DND-41 (cell line): Measurements from ENCODE around the gene SERTM2.

Experiments used
- ATAC-seq: fragments of 200-7000 bp; cut with Tn5 transposase; 3 replicates; pipeline ENCODE4 v1.9.1; 2021; ENCODE audit warnings: low read depth; ENCODE audit not compliant: insufficient read depth
- DNase-seq: peaks from one replicate; pipeline ENCODE4 v3.0.0-alpha.2; 2020
- H2AFZ ChIP-seq: 2 replicates; pipeline ENCODE4 v1.6.0; 2012; ENCODE audit warnings: low read depth, low read length
- H3K27ac ChIP-seq: 2 replicates; pipeline ENCODE4 v1.5.1; 2012; ENCODE audit warnings: low read length, inconsistent platforms
- H3K27me3 ChIP-seq: fragments of 200-600 bp; sonication (generic); 2 replicates; pipeline ENCODE4 v1.6.0; 2012; ENCODE audit warnings: low read length, mild to moderate bottlenecking, inconsistent platforms; ENCODE audit not compliant: insufficient read depth, poor library complexity
- H3K36me3 ChIP-seq: 2 replicates; pipeline ENCODE4 v1.5.1; 2012; ENCODE audit warnings: low read length, inconsistent platforms; ENCODE audit not compliant: insufficient read depth
- H3K4me1 ChIP-seq: 2 replicates; pipeline ENCODE4 v1.5.1; 2012; ENCODE audit warnings: mild to moderate bottlenecking, low read length; ENCODE audit not compliant: insufficient read depth
- H3K4me2 ChIP-seq: 2 replicates; pipeline ENCODE4 v1.6.0; 2012; ENCODE audit warnings: mild to moderate bottlenecking, moderate library complexity, low read length, inconsistent platforms; ENCODE audit not compliant: insufficient read depth
- H3K4me3 ChIP-seq, 2 experiments: fragments of 200-600 bp in 1 of 2; shearing (Covaris generic) in 1 of 2; 2 replicates each; pipeline ENCODE4 v1.5.1; 2012 to 2016; ENCODE audit warnings: inconsistent platforms in 2 of 2, low read length in 2 of 2, mild to moderate bottlenecking in 2 of 2, low read depth in 1 of 2, moderate library complexity in 1 of 2
- H3K79me2 ChIP-seq: 2 replicates; pipeline ENCODE4 v1.6.0; 2012; ENCODE audit warnings: low read length, inconsistent platforms; ENCODE audit not compliant: insufficient read depth
- H3K9ac ChIP-seq: 2 replicates; pipeline ENCODE4 v1.6.0; 2012; ENCODE audit warnings: low read depth, mild to moderate bottlenecking, inconsistent platforms, low read length, moderate library complexity
- H3K9me3 ChIP-seq: 2 replicates; pipeline ENCODE4 v1.5.1; 2012; ENCODE audit warnings: low read length, moderate library complexity, mild to moderate bottlenecking, inconsistent platforms; ENCODE audit not compliant: insufficient read depth, severe bottlenecking
- H4K20me1 ChIP-seq: 2 replicates; pipeline ENCODE4 v1.6.0; 2012; ENCODE audit warnings: low read length; ENCODE audit not compliant: insufficient read depth
- CTCF ChIP-seq: IDR thresholded peaks from 2 replicates; pipeline ENCODE4 v1.5.1; 2012; ENCODE audit warnings: borderline replicate concordance, low read length, moderate library complexity, mild to moderate bottlenecking; ENCODE audit not compliant: poor library complexity, severe bottlenecking; ENCODE audit errors: extremely low read depth
- EZH2 ChIP-seq: IDR thresholded peaks from 3 replicates; pipeline ENCODE4 v1.6.1; 2012; ENCODE audit warnings: borderline replicate concordance, low read depth, mild to moderate bottlenecking, moderate library complexity, low read length, inconsistent platforms; ENCODE audit not compliant: severe bottlenecking

Gene SERTM2

GRCh38 chrX:111511477-111511876 lies at the start of gene SERTM2:
Gene SERTM2, plus strand, starts transcription at chrX:111511645. Its CDS starts 7,213 bp downstream, at chrX:111518858.
- no peaks in the 10 kb centered on the region for H3K36me3 ChIP-seq
- H4K20me1 ChIP-seq = no peaks in the 10 kb centered on the region
- no peak for ATAC-seq
- no peaks in the 10 kb centered on the region for H3K9me3 ChIP-seq
- H3K27ac ChIP-seq = no peak within 1 kb of the TSS
- no peak within 1 kb of the TSS for H2AFZ ChIP-seq
- H3K27me3 ChIP-seq = no peaks in the 10 kb centered on the region
- no peak for DNase-seq
- no peak within 1 kb of the TSS for H3K4me2 ChIP-seq
- no peak within 1 kb of the TSS for H3K4me3 ChIP-seq
- H3K9ac ChIP-seq = no peak within 1 kb of the TSS
- no peaks in the 10 kb centered on the region for H3K79me2 ChIP-seq
- TF ChIP-seq CTCF (no peak), EZH2 (no peak)
- no peaks in the 10 kb centered on the region for H3K4me1 ChIP-seq

- no peaks in the 10 kb centered on the region for H3K36me3 ChIP-seq
- TF ChIP-seq EZH2 = no peak
- TF ChIP-seq CTCF = no peak
- no peak overlapping the region for H3K9ac ChIP-seq
- no peaks in the 10 kb centered on the region for H3K27me3 ChIP-seq
- H3K9me3 ChIP-seq = no peaks in the 10 kb centered on the region
- no peak overlapping the region for H3K4me2 ChIP-seq
- no peak overlapping the region for H2AFZ ChIP-seq
- H3K4me1 ChIP-seq = no peaks in the 10 kb centered on the region
- no peak overlapping the region for H3K4me3 ChIP-seq
- no peaks in the 10 kb centered on the region for H4K20me1 ChIP-seq
- ATAC-seq (no peak), DNase-seq (no peak)
- H3K79me2 ChIP-seq = no peaks in the 10 kb centered on the region
- H3K27ac ChIP-seq = no peak overlapping the region
Observed at GRCh38 chrX:111465669-111466068, 45.8 kb upstream of the SERTM2 start.

- DNase-seq (no peak), ATAC-seq (no peak)
- no peak overlapping the region for H3K9ac ChIP-seq
- no peaks in the 10 kb centered on the region for H3K4me1 ChIP-seq
- no peak overlapping the region for H3K4me2 ChIP-seq
- no peaks in the 10 kb centered on the region for H4K20me1 ChIP-seq
- H3K27me3 ChIP-seq = no peaks in the 10 kb centered on the region
- no peak for TF ChIP-seq CTCF
- TF ChIP-seq EZH2 = no peak
- H2AFZ ChIP-seq = no peak overlapping the region
- H3K4me3 ChIP-seq = no peak overlapping the region
- no peaks in the 10 kb centered on the region for H3K9me3 ChIP-seq
- H3K27ac ChIP-seq = no peak overlapping the region
- no peaks in the 10 kb centered on the region for H3K79me2 ChIP-seq
- H3K36me3 ChIP-seq = no peaks in the 10 kb centered on the region
Observed at GRCh38 chrX:111467896-111468295, 43.5 kb upstream of the SERTM2 start.
